ENCODE measurements around the gene PLIN5.
A peak's percentile ranks its signal among the peaks of the same experiment; 100 is the strongest.

Gene PLIN5

GRCh38 chr19:4575267-4576015 is 40.4 kb upstream of the PLIN5 start:
- Histone ChIP-seq H4K8ac (ENCODE audit: low read depth, low read length) (peak overlapping the region; percentile 59), H3K4me3 (ENCODE audit: low read depth, low read length) (no peak overlapping the region), H3K79me1 (ENCODE audit: low read length) (peaks cover 9% of the 10 kb centered on the region), H2BK120ac (ENCODE audit: insufficient read depth, low read length, poor library complexity) (peak overlapping the region; percentile 55), H2BK5ac (ENCODE audit: low read depth, low read length, poor library complexity) (peak overlapping the region; percentile 36), H4K12ac (ENCODE audit: low read depth, low read length) (no peak overlapping the region), H3K23ac (ENCODE audit: low read length) (no peak overlapping the region), H3K79me2 (ENCODE audit: control insufficient read depth, insufficient read depth, low read length, poor library complexity) (no peaks in the 10 kb centered on the region), H2AFZ (ENCODE audit: insufficient read depth, low read length, poor library complexity) (no peak overlapping the region), H3K9ac (ENCODE audit: low read length) (no peak overlapping the region), H2BK12ac (ENCODE audit: low read length) (peak overlapping the region; percentile 90), H3K14ac (ENCODE audit: low read length) (peak overlapping the region; percentile 33), H3K27ac (ENCODE audit: low read depth, low read length) (no peak overlapping the region), H3K4me2 (ENCODE audit: low read length) (peak overlapping the region; percentile 48), H3K36me3 (ENCODE audit: control insufficient read depth in 1 of 2, insufficient read depth in 2 of 2, low read length in 2 of 2) (no peaks in the 10 kb centered on the region), H3K27me3 (ENCODE audit: insufficient read depth, low read length) (peaks cover 15% of the 10 kb centered on the region), H3K4ac (ENCODE audit: low read depth, low read length) (no peak overlapping the region), H3K18ac (ENCODE audit: low read length) (peak overlapping the region; percentile 58), H4K91ac (ENCODE audit: low read depth, low read length) (peak overlapping the region; percentile 67), H2AK5ac (ENCODE audit: low read length) (peak overlapping the region; percentile 49), H3K9me3 (ENCODE audit: insufficient read depth, low read depth, low read length) (no peaks in the 10 kb centered on the region), H3K4me1 (ENCODE audit: control insufficient read depth in 1 of 2, insufficient read depth in 2 of 2, low read length in 2 of 2) (peaks cover 9 to 11% of the 10 kb centered on the region in 2 experiments)
- no CpG with 5 or more reads among the region's 19 CpGs for WGBS (ENCODE audit: extremely low coverage, insufficient coverage, insufficient read length)
- peak in 1 of 2 donors; percentile 58 for DNase-seq

GRCh38 chr19:4573682-4574081 is 38.7 kb upstream of the PLIN5 start:
- Histone ChIP-seq H3K23ac (ENCODE audit: low read length) (no peak overlapping the region), H3K4me1 (ENCODE audit: control insufficient read depth in 1 of 2, insufficient read depth in 2 of 2, low read length in 2 of 2) (peaks cover 9 to 11% of the 10 kb centered on the region in 2 experiments), H2BK12ac (ENCODE audit: low read length) (no peak overlapping the region), H3K79me1 (ENCODE audit: low read length) (peaks cover 9% of the 10 kb centered on the region), H2AK5ac (ENCODE audit: low read length) (no peak overlapping the region), H3K14ac (ENCODE audit: low read length) (no peak overlapping the region), H2BK5ac (ENCODE audit: low read depth, low read length, poor library complexity) (no peak overlapping the region), H3K18ac (ENCODE audit: low read length) (no peak overlapping the region), H3K27ac (ENCODE audit: low read depth, low read length) (no peak overlapping the region), H2BK120ac (ENCODE audit: insufficient read depth, low read length, poor library complexity) (no peak overlapping the region), H2AFZ (ENCODE audit: insufficient read depth, low read length, poor library complexity) (no peak overlapping the region), H3K36me3 (ENCODE audit: control insufficient read depth in 1 of 2, insufficient read depth in 2 of 2, low read length in 2 of 2) (no peaks in the 10 kb centered on the region), H3K4me2 (ENCODE audit: low read length) (no peak overlapping the region), H3K9ac (ENCODE audit: low read length) (no peak overlapping the region), H3K4ac (ENCODE audit: low read depth, low read length) (no peak overlapping the region), H3K9me3 (ENCODE audit: insufficient read depth, low read depth, low read length) (no peaks in the 10 kb centered on the region), H4K12ac (ENCODE audit: low read depth, low read length) (no peak overlapping the region), H4K91ac (ENCODE audit: low read depth, low read length) (no peak overlapping the region), H4K8ac (ENCODE audit: low read depth, low read length) (no peak overlapping the region), H3K27me3 (ENCODE audit: insufficient read depth, low read length) (peaks cover under 1% of the 10 kb centered on the region), H3K79me2 (ENCODE audit: control insufficient read depth, insufficient read depth, low read length, poor library complexity) (no peaks in the 10 kb centered on the region), H3K4me3 (ENCODE audit: low read depth, low read length) (no peak overlapping the region)
- no CpG with 5 or more reads among the region's 6 CpGs for WGBS (ENCODE audit: extremely low coverage, insufficient coverage, insufficient read length)
- no peak for DNase-seq

- no CpG with 5 or more reads among the region's 22 CpGs for WGBS (ENCODE audit: extremely low coverage, insufficient coverage, insufficient read length)
- H2AFZ ChIP-seq (ENCODE audit: insufficient read depth, low read length, poor library complexity): no peak overlapping the region
- H4K91ac ChIP-seq (ENCODE audit: low read depth, low read length): no peak overlapping the region
- H3K4me2 ChIP-seq (ENCODE audit: low read length): no peak overlapping the region
- no peak overlapping the region for H4K8ac ChIP-seq (ENCODE audit: low read depth, low read length)
- H3K79me2 ChIP-seq (ENCODE audit: control insufficient read depth, insufficient read depth, low read length, poor library complexity): no peaks in the 10 kb centered on the region
- no peaks in the 10 kb centered on the region for H3K9me3 ChIP-seq (ENCODE audit: insufficient read depth, low read depth, low read length)
- H3K23ac ChIP-seq (ENCODE audit: low read length): no peak overlapping the region
- no peak for DNase-seq
- H3K27me3 ChIP-seq (ENCODE audit: insufficient read depth, low read length): no peaks in the 10 kb centered on the region
- no peak overlapping the region for H3K27ac ChIP-seq (ENCODE audit: low read depth, low read length)
- H3K4me1 ChIP-seq (ENCODE audit: control insufficient read depth in 1 of 2, insufficient read depth in 2 of 2, low read length in 2 of 2): peaks cover 8 to 9% of the 10 kb centered on the region in 2 experiments
- H2BK12ac ChIP-seq (ENCODE audit: low read length): no peak overlapping the region
- H3K79me1 ChIP-seq (ENCODE audit: low read length): peaks cover 6% of the 10 kb centered on the region
- no peak overlapping the region for H3K4me3 ChIP-seq (ENCODE audit: low read depth, low read length)
- H3K9ac ChIP-seq (ENCODE audit: low read length): no peak overlapping the region
- H3K4ac ChIP-seq (ENCODE audit: low read depth, low read length): no peak overlapping the region
- H2BK5ac ChIP-seq (ENCODE audit: low read depth, low read length, poor library complexity): no peak overlapping the region
- H3K18ac ChIP-seq (ENCODE audit: low read length): no peak overlapping the region
- H2BK120ac ChIP-seq (ENCODE audit: insufficient read depth, low read length, poor library complexity): no peak overlapping the region
- no peak overlapping the region for H2AK5ac ChIP-seq (ENCODE audit: low read length)
- H4K12ac ChIP-seq (ENCODE audit: low read depth, low read length): no peak overlapping the region
- H3K36me3 ChIP-seq (ENCODE audit: control insufficient read depth in 1 of 2, insufficient read depth in 2 of 2, low read length in 2 of 2): no peaks in the 10 kb centered on the region
- no peak overlapping the region for H3K14ac ChIP-seq (ENCODE audit: low read length)
These were observed 36.4 kb upstream of the PLIN5 start for GRCh38 chr19:4571305-4571917.

GRCh38 chr19:4570916-4571304 is 35.9 kb upstream of the PLIN5 start:
- H3K27me3 ChIP-seq (ENCODE audit: insufficient read depth, low read length): no peaks in the 10 kb centered on the region
- no peaks in the 10 kb centered on the region for H3K36me3 ChIP-seq (ENCODE audit: control insufficient read depth in 1 of 2, insufficient read depth in 2 of 2, low read length in 2 of 2)
- H3K4ac ChIP-seq (ENCODE audit: low read depth, low read length): no peak overlapping the region
- no peak overlapping the region for H3K4me3 ChIP-seq (ENCODE audit: low read depth, low read length)
- H3K4me2 ChIP-seq (ENCODE audit: low read length): no peak overlapping the region
- no peak overlapping the region for H2BK5ac ChIP-seq (ENCODE audit: low read depth, low read length, poor library complexity)
- H2BK12ac ChIP-seq (ENCODE audit: low read length): no peak overlapping the region
- H3K9ac ChIP-seq (ENCODE audit: low read length): no peak overlapping the region
- H2AK5ac ChIP-seq (ENCODE audit: low read length): no peak overlapping the region
- H3K18ac ChIP-seq (ENCODE audit: low read length): no peak overlapping the region
- H4K12ac ChIP-seq (ENCODE audit: low read depth, low read length): no peak overlapping the region
- no peak overlapping the region for H4K8ac ChIP-seq (ENCODE audit: low read depth, low read length)
- H3K79me2 ChIP-seq (ENCODE audit: control insufficient read depth, insufficient read depth, low read length, poor library complexity): no peaks in the 10 kb centered on the region
- H3K14ac ChIP-seq (ENCODE audit: low read length): no peak overlapping the region
- H3K79me1 ChIP-seq (ENCODE audit: low read length): peaks cover 6% of the 10 kb centered on the region
- no peak for DNase-seq
- no peak overlapping the region for H4K91ac ChIP-seq (ENCODE audit: low read depth, low read length)
- no peak overlapping the region for H3K23ac ChIP-seq (ENCODE audit: low read length)
- no peak overlapping the region for H3K27ac ChIP-seq (ENCODE audit: low read depth, low read length)
- no peak overlapping the region for H2BK120ac ChIP-seq (ENCODE audit: insufficient read depth, low read length, poor library complexity)
- peaks cover 8 to 9% of the 10 kb centered on the region in 2 experiments for H3K4me1 ChIP-seq (ENCODE audit: control insufficient read depth in 1 of 2, insufficient read depth in 2 of 2, low read length in 2 of 2)
- H2AFZ ChIP-seq (ENCODE audit: insufficient read depth, low read length, poor library complexity): no peak overlapping the region
- no peaks in the 10 kb centered on the region for H3K9me3 ChIP-seq (ENCODE audit: insufficient read depth, low read depth, low read length)
- no CpG with 5 or more reads among the region's 5 CpGs for WGBS (ENCODE audit: extremely low coverage, insufficient coverage, insufficient read length)
